HG03457 (cell line): ENCODE results near the gene HIPK3.
A peak's percentile ranks its signal among the peaks of the same experiment; 100 is the strongest.
"Not testable (repeated sequence)": the region's sequence is repeated elsewhere in the genome, so short reads cannot be mapped to it uniquely, and the experiment has no call there.

Experiments
- ATAC-seq: cut with Tn5 transposase; IDR thresholded peaks from one replicate; pipeline ENCODE4 v1.9.1; 2021; ENCODE audit warnings: moderate number of reproducible peaks; ENCODE audit not compliant: unreplicated experiment

Gene HIPK3

DNA sequence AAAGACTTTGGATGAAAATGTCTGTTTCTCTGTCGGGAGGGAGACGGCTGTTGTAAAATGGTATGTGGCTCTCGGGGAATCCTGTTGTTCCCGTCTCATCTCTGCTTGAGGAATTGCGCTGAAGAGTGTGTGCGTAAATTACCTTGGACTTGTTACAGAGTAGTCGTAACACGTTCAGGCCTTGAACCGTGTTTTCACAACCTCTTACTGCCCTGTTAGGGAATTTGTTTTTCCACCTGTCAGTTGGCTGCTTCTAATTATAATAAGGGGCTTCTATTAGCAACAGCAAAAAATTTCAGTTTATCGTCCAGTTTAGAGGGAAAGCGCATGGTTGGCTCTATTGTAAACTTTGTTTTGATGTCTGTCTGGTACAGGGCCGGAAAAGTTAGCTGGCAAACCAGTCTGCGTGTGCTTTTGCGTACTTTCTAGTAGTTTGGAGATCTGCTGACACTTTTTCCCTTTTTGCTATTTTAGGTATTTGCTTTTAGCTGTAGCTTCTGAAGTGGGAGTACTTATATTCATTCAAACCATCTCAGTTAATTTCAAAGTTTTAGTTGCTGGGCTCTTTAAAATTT is 1.5 kb downstream of the HIPK3 start:
- ATAC-seq, result peak; percentile 10

- ATAC-seq, result no peak
These were observed 2.7 kb downstream of the HIPK3 start for GRCh38 chr11:33259869-33260268.

GRCh38 chr11:33261350-33261749 is 4.2 kb downstream of the HIPK3 start:
- ATAC-seq, result not testable (repeated sequence)

- no peak for ATAC-seq
These were observed 4.9 kb downstream of the HIPK3 start for GRCh38 chr11:33262011-33262645.

GRCh38 chr11:33263549-33263948 is 6.4 kb downstream of the HIPK3 start:
- ATAC-seq, result no peak

GRCh38 chr11:33264926-33265325 is 7.7 kb downstream of the HIPK3 start:
- ATAC-seq, result no peak

DNA sequence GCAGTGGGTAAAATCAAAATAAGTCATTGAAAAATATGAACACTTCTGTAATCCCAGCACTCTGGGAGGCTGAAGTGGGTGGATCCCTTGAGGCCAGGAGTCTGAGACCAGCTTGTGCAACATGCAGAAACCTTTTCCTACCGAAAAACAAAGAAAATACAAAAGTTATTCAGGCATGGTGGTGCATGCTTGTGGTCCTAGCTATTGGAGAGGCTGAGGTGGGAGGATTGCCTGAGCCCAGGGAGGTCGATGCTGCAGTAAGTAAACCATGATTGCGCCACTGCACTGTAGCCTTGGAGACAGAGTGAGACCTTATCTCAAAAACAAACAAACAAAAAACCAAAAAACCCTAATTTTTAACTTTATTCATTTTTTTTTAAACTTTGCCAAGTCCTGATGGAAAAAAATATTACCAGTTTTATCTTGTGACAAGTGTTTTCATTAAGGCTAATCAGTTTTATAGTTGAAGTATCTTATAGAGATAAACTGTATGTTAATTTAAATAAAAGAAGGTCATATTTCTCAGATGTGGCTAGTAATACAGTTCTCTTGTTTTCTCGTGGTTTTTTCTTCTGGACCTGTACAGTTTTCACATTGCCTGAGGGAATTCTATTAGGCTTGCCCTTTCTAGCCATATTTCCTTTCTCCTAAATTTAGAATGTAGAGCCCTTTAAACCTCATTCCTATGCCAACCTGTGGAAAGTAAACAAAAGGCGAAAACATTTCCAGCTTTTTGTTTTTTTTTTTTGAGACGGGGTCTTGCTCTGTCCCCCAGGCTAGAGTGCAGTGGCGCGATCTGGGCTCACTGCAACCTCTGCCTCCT is 9.4 kb downstream of the HIPK3 start:
- no peak for ATAC-seq

DNA sequence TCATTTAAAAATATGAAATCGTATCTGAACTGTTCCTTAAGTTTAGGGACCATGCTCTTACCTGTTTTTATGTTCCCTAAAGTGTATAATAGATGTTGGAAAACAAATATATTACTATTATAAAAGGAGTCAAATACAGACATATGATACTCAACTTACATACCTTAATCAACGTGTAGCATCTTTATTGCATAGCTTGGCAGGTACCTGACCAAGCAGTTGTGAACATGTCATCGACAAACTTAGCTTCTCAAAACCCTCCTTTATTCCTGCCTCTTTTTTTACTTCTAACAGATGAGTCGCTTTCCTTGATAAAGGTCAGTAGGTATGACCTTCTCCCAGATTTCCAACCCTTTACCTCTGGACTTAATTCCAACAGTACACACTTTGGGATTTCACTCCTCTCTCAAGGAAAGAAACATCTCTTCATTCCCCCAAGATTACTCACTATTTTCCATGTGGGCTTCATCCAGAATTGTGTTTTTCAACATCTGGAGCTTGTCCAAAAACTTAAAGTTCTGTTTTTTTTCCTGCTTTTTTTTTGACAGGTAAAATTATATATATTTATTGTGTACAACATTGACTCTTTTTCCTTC is 11.9 kb downstream of the HIPK3 start:
- ATAC-seq, result no peak

DNA sequence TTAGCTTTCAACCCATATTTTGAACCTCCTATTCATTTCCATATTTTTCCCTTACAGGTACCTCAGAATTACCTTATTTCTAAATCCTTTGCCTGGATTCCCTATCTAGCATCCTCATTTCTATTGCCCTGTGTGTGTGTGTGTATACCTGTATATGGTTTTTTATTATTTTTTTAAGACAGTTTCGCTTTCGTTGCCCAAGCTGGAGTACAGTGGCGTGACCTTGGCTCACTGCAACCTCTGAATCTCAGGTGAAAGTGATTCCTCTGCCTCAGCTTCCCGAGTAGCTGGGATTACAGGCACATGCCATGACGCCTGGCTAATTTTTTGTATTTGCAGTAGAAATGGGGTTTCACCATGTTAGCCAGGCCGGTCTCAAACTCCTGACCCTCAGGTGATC is 12.6 kb downstream of the HIPK3 start:
- no peak for ATAC-seq

GRCh38 chr11:33271059-33271458 is 13.9 kb downstream of the HIPK3 start:
- no peak for ATAC-seq

- ATAC-seq, result no peak
These were observed 15.3 kb downstream of the HIPK3 start for GRCh38 chr11:33272338-33273107.

GRCh38 chr11:33273656-33274055 is 16.5 kb downstream of the HIPK3 start:
- peak; percentile 60 for ATAC-seq

DNA sequence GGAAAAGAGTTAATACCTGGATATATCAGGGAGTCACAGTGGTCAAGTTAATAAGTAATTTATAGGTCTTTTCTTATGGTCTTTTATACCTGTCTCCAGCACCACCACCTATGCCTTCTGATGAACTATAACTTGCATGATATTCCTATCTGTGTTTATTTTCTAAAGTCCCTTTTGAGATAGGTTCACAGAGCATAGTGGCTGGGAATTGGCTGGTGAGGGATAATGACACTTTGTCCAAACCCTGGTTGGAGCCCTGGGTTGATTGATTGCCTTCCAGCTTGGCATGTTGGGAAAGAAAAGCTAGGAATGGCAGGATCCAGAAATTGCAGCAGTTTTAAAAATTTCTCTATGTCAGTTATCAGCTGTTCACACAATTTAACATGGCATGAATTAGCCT is 23.2 kb downstream of the HIPK3 start:
- no peak for ATAC-seq

GRCh38 chr11:33281758-33282157 is 24.6 kb downstream of the HIPK3 start:
- no peak for ATAC-seq

GRCh38 chr11:33284818-33285217 is 27.6 kb downstream of the HIPK3 start:
- no peak for ATAC-seq

DNA sequence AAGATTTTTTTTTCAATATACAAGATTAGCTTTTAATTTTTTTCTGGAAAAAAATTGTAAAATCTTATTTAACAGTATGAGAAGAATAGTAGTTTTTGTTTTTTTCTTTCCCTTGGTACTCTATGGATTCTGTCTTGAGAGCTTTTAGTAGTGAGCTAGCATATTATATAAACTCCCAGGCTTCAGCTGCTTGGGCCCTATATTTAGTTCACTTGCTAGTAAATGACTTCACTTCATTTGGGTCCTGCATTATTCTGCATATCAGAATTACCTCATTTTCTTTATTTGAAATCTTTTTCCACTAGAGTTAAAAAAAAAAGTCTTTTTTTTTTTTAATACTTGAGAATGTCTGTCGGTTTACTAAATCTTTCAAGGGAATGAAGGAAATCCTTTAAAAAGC is 33.1 kb downstream of the HIPK3 start:
- ATAC-seq, result no peak

- ATAC-seq, result no peak
These were observed 34.0 kb downstream of the HIPK3 start for GRCh38 chr11:33291004-33291777.

- ATAC-seq, result no peak
These were observed 35.1 kb downstream of the HIPK3 start for GRCh38 chr11:33292311-33292710.

GRCh38 chr11:33294224-33294623 is 37.0 kb downstream of the HIPK3 start:
- no peak for ATAC-seq

DNA sequence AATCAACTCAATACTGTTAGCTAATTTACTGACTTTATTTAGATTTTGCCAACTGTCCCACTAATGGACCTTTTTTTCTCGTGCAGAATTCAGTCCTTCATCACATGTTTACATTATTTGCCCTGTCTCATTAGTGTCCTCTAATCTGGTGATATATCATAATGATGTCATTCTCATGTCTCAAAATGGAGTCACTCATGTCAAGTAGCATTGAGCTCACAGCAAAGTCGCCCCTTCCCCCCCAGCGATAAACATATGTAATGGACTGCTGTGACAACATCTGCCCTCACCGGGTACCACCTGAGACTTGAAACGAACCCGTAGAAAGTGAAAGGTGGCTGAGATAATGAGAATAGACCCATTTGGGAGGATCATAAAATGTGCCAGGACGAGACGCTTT is 37.6 kb downstream of the HIPK3 start:
- no peak for ATAC-seq
